ENCODE data around the gene GUCY1B1.
A peak's percentile ranks its signal among the peaks of the same experiment; 100 is the strongest.
"Not testable (repeated sequence)": the region's sequence is repeated elsewhere in the genome, so short reads cannot be mapped to it uniquely, and the experiment has no call there.

GUCY1B1 gene

DNA sequence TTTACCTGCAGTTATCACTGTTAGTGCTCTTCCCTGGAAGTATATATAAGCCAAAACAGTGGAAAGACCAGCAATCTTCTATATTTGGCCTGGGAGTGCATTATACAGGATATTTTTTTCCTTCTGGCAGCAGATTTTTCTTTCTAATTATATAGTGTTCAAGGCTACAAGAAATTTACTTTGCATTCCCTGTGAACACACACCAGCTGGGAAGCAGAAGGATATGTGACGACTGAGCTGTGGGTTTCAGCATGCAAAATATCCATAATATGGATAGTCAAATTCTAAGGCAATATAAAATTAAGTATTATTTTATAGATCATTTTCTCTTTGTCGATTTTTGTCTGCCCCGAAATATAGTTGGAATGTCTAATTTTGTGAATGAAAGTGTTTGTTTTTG, 31.2 kb downstream of the GUCY1B1 start:
- H3K4me3 ChIP-seq (ENCODE audit: low read length), result no peak overlapping the region

DNA sequence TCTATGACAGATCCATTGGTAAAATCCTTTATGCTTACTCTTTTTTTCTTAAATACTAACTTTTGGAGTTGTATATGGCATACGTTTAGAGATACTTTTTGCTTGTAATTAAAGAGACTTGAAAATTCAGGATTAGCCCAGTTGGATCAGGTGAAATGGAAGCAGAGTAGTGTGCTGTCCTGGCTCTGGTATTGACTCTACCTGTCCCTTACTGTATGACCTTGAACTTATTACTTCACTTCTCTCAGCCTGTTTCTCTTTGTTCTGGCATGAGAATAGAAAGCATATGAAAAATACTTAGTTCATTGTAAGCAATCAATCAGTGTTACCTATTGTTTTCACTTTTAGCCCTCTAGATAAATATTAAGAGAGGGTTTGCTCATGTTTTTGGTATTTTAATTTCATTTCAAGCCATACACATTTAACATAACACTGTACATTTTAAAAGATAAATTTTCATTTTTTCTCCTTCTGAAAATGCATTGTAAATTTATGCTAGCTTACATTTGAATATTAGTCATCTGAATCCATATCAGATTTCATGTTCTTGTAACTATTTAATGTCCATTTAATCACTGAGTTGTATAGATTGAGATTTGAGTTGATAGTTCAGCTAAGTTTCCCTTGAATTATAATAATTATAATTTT, 35.9 kb downstream of the GUCY1B1 start:
- no peak for DNase-seq (ENCODE audit: low read depth, low spot score)
- H3K4me3 ChIP-seq (ENCODE audit: low read length), result no peak overlapping the region

More for the DNA sequence above, 31.2 kb downstream of the GUCY1B1 start:
- DNase-seq (ENCODE audit: low read depth, low spot score), result no peak

DNA sequence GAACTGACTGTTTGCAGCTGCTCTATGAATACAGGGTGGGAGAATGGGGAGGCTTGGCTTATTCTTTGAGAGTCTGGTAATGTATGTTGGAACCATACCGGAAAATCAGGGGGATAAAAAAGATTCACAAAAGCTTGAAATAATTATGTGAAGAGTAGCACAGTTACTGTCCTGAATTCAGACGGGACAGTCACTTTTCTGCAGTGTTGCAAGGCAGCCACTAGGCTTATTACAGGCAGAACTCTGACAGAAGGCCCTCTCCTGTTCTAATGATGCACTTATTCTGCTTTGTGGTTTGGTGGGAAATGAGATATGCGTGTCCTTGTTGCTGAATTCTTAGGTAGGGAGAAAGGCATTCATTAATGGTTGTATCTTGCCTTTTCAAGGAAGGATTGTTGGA, 37.2 kb downstream of the GUCY1B1 start:
- no peak overlapping the region for H3K4me3 ChIP-seq (ENCODE audit: low read length)

DNA sequence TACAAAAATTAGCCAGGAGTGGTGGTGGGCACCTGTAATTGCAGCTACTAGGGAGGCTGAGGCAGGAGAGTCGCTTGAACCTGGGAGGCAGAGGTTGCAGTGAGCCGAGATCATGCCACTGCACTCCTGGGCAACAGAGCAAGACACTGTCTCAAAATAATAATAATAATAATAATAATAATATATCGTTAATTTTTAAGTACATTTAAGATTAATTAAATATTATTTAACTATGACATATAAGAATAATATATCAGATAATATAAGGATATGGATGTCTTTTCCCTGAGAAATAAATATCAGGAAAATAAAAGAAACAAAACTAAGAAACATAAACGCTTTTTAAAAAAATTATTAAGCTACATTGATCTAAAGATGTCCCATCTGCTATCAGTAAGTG, 38.8 kb downstream of the GUCY1B1 start:
- not testable (repeated sequence) for DNase-seq (ENCODE audit: low read depth, low spot score); H3K4me3 ChIP-seq (ENCODE audit: low read length)

More for the DNA sequence above, 37.2 kb downstream of the GUCY1B1 start:
- peak; percentile 28 for DNase-seq (ENCODE audit: low read depth, low spot score)

DNA sequence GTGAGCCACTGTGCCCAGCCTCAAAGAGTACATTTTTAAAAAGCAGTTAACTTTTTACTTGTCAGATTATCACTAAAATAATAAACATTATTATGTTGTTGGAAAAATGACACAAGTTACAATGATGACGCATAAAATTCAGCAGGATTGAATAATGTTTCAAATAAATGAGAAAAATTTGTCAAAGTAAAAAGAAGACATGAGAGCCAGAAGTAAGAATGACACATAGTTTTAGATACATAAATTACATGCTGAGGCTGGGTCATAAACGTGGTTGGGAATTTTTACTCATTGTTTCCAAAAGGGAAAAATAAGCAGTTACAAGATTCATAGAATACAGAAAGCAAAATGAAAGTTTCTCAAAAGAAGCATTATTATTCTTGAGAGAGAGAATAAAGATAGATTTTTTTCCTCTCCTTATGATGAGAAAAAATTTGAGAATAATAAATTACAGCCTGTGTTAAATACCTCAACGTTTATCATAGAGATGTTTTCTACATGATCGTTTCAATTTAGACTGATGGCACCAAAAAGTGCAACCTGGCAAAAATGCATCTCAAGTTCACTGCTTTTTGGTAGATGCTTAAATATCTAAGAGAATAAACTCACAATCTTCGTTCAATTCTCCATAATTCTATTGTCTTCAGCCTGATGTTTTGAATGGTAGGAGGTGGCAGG, 40.4 kb downstream of the GUCY1B1 start:
- DNase-seq (ENCODE audit: low read depth, low spot score), result no peak
- H3K4me3 ChIP-seq (ENCODE audit: low read length), result no peak overlapping the region

DNA sequence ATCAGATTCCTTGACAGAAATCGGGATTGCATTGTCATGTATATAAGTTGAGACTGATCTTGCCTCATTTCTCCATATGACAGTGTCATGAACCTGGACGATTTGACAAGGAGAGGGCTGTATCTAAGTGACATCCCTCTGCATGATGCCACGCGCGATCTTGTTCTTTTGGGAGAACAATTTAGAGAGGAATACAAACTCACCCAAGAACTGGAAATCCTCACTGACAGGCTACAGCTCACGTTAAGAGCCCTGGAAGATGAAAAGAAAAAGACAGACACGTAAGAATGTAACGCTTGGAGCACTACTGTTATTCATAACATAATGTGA, 40.9 kb downstream of the GUCY1B1 start:
- no peak overlapping the region for H3K4me3 ChIP-seq (ENCODE audit: low read length)
- no peak for DNase-seq (ENCODE audit: low read depth, low spot score)

DNA sequence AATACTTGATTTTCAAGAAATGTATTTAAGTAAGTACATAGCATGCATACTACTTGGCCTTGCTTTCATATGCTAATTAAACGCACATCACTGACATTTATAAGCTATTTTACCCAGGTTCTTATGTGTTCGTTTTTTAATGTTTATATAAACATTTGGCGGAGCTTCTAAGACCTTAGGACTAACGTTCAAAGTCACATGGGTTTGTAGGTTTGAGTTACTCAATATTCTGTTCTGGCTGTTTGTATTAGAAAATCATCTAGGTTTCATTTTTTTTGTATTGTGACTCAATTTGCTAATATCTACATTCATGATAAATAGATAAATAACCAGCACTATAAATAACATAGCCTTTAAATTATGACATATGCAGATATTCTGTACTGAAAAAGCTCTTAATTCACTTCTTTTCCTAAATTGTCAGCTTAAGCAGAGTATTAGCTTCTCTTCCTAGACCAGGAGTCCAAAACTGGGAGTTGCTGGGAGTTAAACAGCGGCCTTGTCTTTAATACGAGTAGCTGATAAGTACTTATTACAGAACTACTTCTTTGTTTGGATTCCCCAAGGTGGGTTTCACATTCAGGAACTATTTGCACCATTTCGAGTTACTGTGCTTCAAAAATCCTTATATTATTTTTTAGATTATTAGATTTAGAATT, 42.0 kb downstream of the GUCY1B1 start:
- no peak overlapping the region for H3K4me3 ChIP-seq (ENCODE audit: low read length)
- DNase-seq (ENCODE audit: low read depth, low spot score), result no peak

DNA sequence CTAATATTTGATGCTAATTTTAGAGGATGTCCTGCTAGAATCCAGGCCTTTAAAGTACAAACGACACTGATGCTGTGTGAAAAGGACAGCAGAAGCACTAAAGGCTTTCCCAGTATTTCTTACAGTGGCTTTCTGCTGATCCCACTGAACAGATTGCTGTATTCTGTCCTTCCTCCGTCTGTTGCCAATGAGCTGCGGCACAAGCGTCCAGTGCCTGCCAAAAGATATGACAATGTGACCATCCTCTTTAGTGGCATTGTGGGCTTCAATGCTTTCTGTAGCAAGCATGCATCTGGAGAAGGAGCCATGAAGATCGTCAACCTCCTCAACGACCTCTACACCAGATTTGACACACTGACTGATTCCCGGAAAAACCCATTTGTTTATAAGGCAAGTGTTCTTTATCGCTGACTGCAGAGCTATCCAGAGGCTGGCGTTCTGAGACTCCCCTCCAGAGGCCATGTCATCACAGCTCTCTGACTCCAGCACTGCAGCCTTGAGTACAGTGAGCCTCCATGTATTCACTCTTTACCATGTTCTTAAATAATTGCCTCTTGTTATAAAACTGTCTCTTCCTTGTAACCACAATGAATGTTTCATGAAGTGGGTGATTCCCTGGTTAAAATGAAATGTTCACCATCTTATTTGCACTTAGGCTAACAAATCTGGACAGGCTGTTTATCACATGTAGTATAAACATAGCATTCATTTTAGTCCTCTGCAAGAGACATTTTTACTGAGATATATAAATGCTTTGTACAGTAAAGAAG, 43.6 kb downstream of the GUCY1B1 start:
- no peak for DNase-seq (ENCODE audit: low read depth, low spot score)
- no peak overlapping the region for H3K4me3 ChIP-seq (ENCODE audit: low read length)

DNA sequence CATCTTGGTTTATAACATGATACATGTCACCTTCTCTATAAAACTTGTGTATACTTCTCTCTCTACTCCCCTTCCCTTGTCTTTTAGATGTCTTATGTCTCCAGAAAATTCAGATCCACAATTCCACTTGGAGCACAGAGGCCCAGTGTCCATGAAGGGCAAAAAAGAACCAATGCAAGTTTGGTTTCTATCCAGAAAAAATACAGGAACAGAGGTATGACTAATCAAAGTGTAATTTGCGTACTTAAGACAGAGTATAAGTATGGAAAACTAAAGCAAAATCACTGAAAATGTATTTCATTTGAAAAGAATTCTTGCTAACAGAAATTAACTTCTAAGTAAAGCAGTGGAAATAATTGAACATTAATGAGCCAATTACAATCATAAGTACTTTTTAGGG, 46.2 kb downstream of the GUCY1B1 start:
- H3K4me3 ChIP-seq (ENCODE audit: low read length), result no peak overlapping the region
- DNase-seq (ENCODE audit: low read depth, low spot score), result no peak

DNA sequence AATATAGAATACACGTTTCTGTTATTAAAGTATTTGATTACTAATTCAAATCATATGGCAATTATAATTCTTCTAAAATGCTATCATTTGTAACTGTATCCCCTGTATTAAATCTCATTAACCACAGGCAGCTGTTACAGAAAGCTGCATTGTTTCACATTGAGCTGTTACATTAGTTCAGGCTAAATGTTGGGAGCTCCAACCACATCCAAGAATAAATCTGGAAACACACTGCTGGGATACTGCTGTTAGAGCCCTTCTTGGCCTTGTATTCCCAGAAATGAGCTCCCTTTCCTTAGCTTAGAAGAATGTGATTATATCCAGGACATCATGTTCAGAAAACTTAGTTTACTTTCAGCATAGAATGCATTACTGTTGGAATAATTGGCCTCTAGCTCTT, 48.2 kb downstream of the GUCY1B1 start:
- H3K4me3 ChIP-seq (ENCODE audit: low read length), result no peak overlapping the region
- DNase-seq (ENCODE audit: low read depth, low spot score), result no peak

DNA sequence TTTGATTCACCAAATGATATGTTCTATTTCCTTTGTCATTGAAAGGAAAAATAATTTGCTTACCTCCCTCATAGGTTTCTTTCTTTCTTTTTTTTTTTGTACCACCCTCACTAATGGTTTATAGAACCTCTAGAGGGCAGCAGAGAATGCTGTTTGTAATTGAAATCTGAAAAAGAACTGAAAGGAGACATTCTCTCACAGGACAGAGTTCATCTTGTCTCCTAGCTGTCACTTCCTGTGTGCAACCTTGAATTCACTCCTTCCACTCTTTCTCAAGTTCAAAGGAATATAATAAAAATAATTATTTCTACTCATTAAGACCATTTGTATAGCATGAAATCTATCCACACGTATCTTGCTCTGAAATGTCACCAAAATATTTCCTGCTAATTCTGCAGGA, 51.0 kb downstream of the GUCY1B1 start:
- no peak overlapping the region for H3K4me3 ChIP-seq (ENCODE audit: low read length)
- peak; percentile 81 for DNase-seq (ENCODE audit: low read depth, low spot score)

DNA sequence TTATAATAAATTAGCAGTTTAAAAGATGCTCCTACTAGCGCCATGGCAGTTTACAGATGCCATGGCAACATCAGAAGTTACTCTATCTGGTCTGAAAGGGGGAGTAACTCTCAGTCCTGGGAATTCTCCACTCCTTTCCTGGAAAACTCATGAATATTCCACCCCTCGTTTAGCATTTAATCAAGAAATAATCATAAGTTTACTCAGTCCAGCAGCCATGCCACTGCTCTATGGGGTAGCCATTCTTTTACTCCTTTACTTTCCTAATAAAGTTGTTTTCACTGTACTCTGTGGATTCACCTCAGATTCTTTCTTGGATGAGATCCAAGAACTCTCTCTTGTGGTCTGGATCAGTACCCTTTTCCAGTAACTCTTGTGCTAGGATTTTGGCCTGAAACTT, 52.3 kb downstream of the GUCY1B1 start:
- H3K4me3 ChIP-seq (ENCODE audit: low read length), result no peak overlapping the region
- no peak for DNase-seq (ENCODE audit: low read depth, low spot score)

DNA sequence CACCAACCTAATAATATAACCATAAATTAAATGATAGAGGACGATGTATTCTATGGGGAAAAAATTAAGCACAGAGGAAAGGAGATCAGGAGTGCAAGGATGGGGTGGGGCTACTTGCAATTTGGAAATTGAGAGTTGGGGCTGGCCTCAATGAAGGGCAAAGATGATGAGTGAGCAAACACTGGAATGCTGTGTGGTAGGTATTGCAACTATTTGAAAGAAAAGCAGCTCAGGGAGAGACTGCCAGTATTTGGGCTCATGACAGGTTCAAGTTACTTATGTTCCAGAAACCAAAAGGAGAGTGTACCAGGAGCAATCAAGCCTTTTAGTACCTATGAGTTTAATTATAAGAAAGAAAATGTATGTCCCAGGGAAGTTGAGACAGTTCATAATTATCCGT, 59.8 kb downstream of the GUCY1B1 start:
- no peak for DNase-seq (ENCODE audit: low read depth, low spot score)
- H3K4me3 ChIP-seq (ENCODE audit: low read length), result no peak overlapping the region

DNA sequence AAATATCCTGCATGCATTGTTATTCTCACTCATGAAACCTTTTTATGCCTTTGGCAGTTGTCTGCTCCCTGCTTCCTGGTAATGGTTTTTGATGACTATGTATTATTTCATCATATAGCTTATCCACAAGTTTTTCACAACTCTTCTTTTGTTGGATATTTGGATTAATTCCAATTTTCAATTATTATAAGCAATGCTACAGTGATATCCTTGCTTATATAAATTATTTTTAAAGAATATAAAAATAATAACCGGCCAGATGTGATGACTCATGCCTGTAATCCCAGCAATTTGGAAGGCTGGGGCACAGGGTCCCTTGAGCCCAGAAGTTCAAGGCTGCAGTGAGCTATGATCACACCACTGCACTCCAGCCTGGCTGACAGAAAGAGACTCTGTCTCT, 60.2 kb downstream of the GUCY1B1 start:
- no peak for DNase-seq (ENCODE audit: low read depth, low spot score)
- H3K4me3 ChIP-seq (ENCODE audit: low read length), result no peak overlapping the region

DNA sequence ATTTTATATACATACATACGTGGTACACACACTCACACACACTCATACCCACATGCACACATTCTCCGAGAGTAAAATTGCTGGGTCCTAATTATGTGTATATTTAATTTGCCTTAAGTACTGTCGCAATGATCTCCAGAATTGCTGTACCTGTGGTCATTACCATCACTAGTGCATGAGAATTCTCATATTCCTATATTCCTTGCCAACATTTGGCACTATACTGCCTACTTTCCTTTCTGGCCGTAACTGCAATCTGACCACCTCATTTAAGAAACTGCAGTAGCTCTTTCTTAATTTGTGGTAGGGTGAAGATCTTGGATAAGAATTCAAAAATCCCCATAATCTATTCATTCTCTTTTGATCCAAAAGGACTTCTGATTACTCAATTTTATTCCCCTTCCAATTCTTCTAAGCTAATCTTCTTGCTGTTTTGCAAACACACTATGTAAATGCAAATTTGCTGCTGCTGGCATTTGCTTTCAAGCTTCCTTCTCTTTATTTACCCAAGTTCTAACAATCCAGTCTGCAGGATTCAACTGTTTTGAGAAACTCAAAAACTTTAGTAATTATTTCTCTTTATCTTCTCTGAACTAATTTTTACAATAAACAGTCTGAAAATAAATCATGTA, 62.2 kb downstream of the GUCY1B1 start:
- no peak for DNase-seq (ENCODE audit: low read depth, low spot score)

DNA sequence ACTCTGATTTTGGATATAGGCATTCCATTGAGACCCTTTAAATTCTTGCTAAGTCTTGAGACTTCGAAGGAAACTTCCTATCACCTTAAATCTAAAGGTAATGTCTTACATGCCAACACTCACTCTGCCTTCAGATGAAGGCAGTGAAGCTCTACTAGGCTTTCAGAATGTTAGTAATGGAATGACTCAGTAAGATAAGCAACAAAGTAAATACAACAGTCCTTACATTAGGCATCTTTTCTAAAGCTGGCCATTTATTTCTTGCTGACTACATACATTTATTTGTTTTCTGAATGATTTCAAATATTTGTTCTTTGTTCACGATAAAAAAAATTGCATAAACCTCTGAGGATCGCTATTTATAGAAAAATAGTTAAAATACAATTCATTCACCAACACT, 63.8 kb downstream of the GUCY1B1 start:
- H3K4me3 ChIP-seq (ENCODE audit: low read length), result no peak overlapping the region
- no peak for DNase-seq (ENCODE audit: low read depth, low spot score)

More for the DNA sequence above, 62.2 kb downstream of the GUCY1B1 start:
- H3K4me3 ChIP-seq (ENCODE audit: low read length), result no peak overlapping the region

DNA sequence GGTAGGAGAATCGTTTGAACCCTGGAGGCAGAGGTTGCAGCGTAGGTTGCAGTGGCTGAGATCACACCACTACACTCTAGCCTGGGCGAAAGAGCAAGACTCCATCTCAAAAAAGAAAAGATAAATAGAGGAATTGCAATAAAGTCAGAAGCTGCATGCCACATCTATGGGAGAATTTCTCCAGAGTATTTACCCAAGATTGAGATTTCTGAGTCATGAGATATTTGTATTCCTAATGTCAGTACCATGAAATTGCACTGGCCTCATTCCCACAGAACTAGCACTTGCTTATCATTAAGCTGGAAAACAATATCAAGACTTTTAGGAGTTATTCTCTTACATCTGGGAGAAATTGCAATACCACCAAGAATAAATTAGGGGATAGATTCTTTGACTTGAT, 69.8 kb downstream of the GUCY1B1 start:
- no peak for DNase-seq (ENCODE audit: low read depth, low spot score)
- no peak overlapping the region for H3K4me3 ChIP-seq (ENCODE audit: low read length)

DNA sequence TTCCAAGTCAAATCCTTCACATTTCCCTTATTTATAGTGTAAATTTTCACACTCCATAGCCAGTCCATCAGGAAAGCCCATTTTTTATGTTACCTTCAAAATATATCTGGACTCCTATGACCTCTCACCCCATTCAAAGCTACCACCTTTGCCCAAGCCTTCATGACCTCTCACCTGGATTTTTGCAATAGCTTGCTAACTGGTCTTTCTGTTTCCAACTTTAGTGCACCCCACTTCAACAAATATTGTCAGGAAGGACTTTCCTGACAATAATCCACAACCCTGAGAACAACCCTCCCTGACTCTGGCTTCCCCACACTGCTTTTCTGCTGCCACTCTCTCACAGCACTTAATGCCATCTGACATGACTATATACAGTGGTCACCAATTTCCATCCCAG, 73.8 kb downstream of the GUCY1B1 start:
- DNase-seq (ENCODE audit: low read depth, low spot score), result no peak

DNA sequence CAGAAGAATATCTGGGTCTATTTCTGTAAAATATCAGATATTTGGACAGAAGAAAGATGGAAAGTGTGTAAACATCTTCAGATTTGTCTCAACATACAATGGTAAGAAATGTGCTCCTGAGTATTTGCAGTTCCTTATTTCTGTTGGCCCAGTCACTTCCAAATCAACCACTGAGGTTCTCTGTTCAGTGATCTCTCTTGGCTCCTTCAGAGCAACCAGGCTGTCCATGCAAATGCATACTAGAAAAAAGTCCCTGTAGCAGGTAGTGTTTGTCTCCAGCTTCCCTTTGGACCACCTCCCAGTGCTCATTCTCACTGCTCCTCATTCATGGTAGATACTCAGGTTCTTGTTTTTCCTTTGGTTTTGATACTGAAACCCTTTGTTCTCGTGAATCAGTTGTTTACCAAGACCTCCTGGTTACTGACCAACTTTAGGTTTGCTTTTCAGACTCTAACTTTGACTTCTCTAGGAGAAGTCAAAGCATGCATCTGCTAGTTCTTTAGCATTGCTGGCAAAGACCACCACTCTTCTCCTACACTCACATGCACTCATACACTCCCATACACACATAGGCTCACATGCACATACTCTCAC, 78.5 kb downstream of the GUCY1B1 start:
- DNase-seq (ENCODE audit: low read depth, low spot score), result no peak
- no peak overlapping the region for H3K4me3 ChIP-seq (ENCODE audit: low read length)

More for the DNA sequence above, 73.8 kb downstream of the GUCY1B1 start:
- no peak overlapping the region for H3K4me3 ChIP-seq (ENCODE audit: low read length)

Measured in Jurkat, Clone E6-1 (cell line).